SK-N-SH treated with all-trans-retinoic acid at 6 μM for 48 hours (cell line): Measurements from ENCODE around the gene LRRC9.

Experiments used
- ATAC-seq: fragments of 200-7000 bp; cut with Tn5 transposase; 3 replicates; pipeline ENCODE4 v1.9.1; 2020; ENCODE audit warnings: mild to moderate bottlenecking, moderate library complexity
- ARNTL ChIP-seq: fragments of 450-650 bp; formaldehyde crosslinking; IDR thresholded peaks from 2 replicates; pipeline ENCODE4 v1.5.0; 2020; ENCODE audit warnings: low read depth, mild to moderate bottlenecking, moderate library complexity, borderline replicate concordance
- CREB5 ChIP-seq: fragments of 250-450 bp; sonication (Bioruptor Pico); IDR thresholded peaks from 2 replicates; pipeline ENCODE4 v1.5.1; 2020; ENCODE audit warnings: low read depth, mild to moderate bottlenecking, moderate library complexity
- CSRNP3 ChIP-seq: fragments of 250-450 bp; sonication (Bioruptor Pico); IDR thresholded peaks from 2 replicates; pipeline ENCODE4 v1.5.1; 2021; ENCODE audit warnings: mild to moderate bottlenecking, moderate library complexity
- GLIS3 ChIP-seq: fragments of 250-450 bp; sonication (Bioruptor Pico); IDR thresholded peaks from 2 replicates; pipeline ENCODE4 v1.5.0; 2020; ENCODE audit warnings: mild to moderate bottlenecking, moderate library complexity
- ISL1 ChIP-seq: fragments of 250-450 bp; sonication (Bioruptor Pico); IDR thresholded peaks from 2 replicates; pipeline ENCODE4 v2.1.2; 2022; ENCODE audit warnings: mild to moderate bottlenecking, moderate library complexity
- OSR1 ChIP-seq: fragments of 250-450 bp; sonication (Bioruptor Pico); IDR thresholded peaks from 2 replicates; pipeline ENCODE4 v1.8.0; 2022; ENCODE audit warnings: moderate library complexity, mild to moderate bottlenecking, inconsistent platforms
- PATZ1 ChIP-seq: fragments of 250-450 bp; sonication (Bioruptor Pico); IDR thresholded peaks from 2 replicates; pipeline ENCODE4 v1.8.0; 2020; ENCODE audit warnings: mild to moderate bottlenecking, moderate library complexity, borderline replicate concordance
- POU6F1 ChIP-seq: fragments of 250-450 bp; sonication (Bioruptor Pico); IDR thresholded peaks from 2 replicates; pipeline ENCODE4 v1.8.0; 2021; ENCODE audit warnings: low read depth, mild to moderate bottlenecking, moderate library complexity, borderline replicate concordance
- RARB ChIP-seq: fragments of 250-450 bp; sonication (Bioruptor Pico); IDR thresholded peaks from 2 replicates; pipeline ENCODE4 v1.8.0; 2021; ENCODE audit warnings: mild to moderate bottlenecking, moderate library complexity
- SNAI2 ChIP-seq: fragments of 250-450 bp; sonication (Bioruptor Pico); IDR thresholded peaks from 2 replicates; pipeline ENCODE4 v1.5.0; 2020; ENCODE audit warnings: mild to moderate bottlenecking, moderate library complexity
- TCF4 ChIP-seq: fragments of 250-450 bp; sonication (Bioruptor Pico); IDR thresholded peaks from 2 replicates; pipeline ENCODE4 v1.8.0; 2021; ENCODE audit warnings: mild to moderate bottlenecking, moderate library complexity, borderline replicate concordance
- TOX ChIP-seq: fragments of 250-450 bp; sonication (Bioruptor Pico); IDR thresholded peaks from 2 replicates; pipeline ENCODE4 v1.8.0; 2021; ENCODE audit warnings: mild to moderate bottlenecking, moderate library complexity, borderline replicate concordance
- TSHZ2 ChIP-seq: fragments of 250-450 bp; sonication (Bioruptor Pico); IDR thresholded peaks from 2 replicates; pipeline ENCODE4 v1.5.0; 2020; ENCODE audit warnings: mild to moderate bottlenecking, moderate library complexity
- ZFP3 ChIP-seq: fragments of 250-450 bp; sonication (Bioruptor Pico); IDR thresholded peaks from 2 replicates; pipeline ENCODE4 v1.5.0; 2020; ENCODE audit warnings: mild to moderate bottlenecking, moderate library complexity
- ZFP30 ChIP-seq: fragments of 450-650 bp; formaldehyde crosslinking; IDR thresholded peaks from 2 replicates; pipeline ENCODE4 v1.5.0; 2022; ENCODE audit warnings: mild to moderate bottlenecking, moderate library complexity
- ZNF565 ChIP-seq: fragments of 450-650 bp; formaldehyde crosslinking; conservative IDR thresholded peaks from 2 replicates; pipeline ENCODE4 v1.5.0; 2020; ENCODE audit warnings: low read depth, mild to moderate bottlenecking, moderate library complexity
- ZNF70 ChIP-seq: fragments of 450-650 bp; formaldehyde crosslinking; IDR thresholded peaks from 2 replicates; pipeline ENCODE4 v1.5.0; 2020; ENCODE audit warnings: mild to moderate bottlenecking, moderate library complexity
- ZNF8 ChIP-seq: fragments of 450-650 bp; formaldehyde crosslinking; IDR thresholded peaks from 2 replicates; pipeline ENCODE4 v1.5.0; 2020; ENCODE audit warnings: mild to moderate bottlenecking, moderate library complexity

Gene LRRC9

GRCh38 chr14:60079723-60080122 is 159.8 kb downstream of the LRRC9 start:
- no peak for TF ChIP-seq CSRNP3 (CRISPR knock-in tag)
- TF ChIP-seq ZNF70 (CRISPR knock-in tag), result no peak
- TF ChIP-seq ARNTL (CRISPR knock-in tag), result no peak
- TF ChIP-seq ZNF565, result no peak

GRCh38 chr14:60085085-60085484 is 165.1 kb downstream of the LRRC9 start:
- ATAC-seq, result no peak
- TF ChIP-seq ZFP30, result no peak
- TF ChIP-seq ZFP3 (CRISPR knock-in tag), result no peak
- TF ChIP-seq OSR1 (CRISPR knock-in tag), result no peak

More at GRCh38 chr14:60079723-60080122, 159.8 kb downstream of the LRRC9 start:
- ATAC-seq, result no peak

GRCh38 chr14:60085693-60086092 is 165.7 kb downstream of the LRRC9 start:
- ATAC-seq, result no peak
- no peak for TF ChIP-seq ISL1 (CRISPR knock-in tag)
- no peak for TF ChIP-seq ZNF8 (CRISPR knock-in tag)
- no peak for TF ChIP-seq CREB5 (CRISPR knock-in tag)
- no peak for TF ChIP-seq ZNF70 (CRISPR knock-in tag)
- no peak for TF ChIP-seq SNAI2 (CRISPR knock-in tag)
- TF ChIP-seq TOX (CRISPR knock-in tag), result no peak
- TF ChIP-seq ZFP3 (CRISPR knock-in tag), result no peak
- TF ChIP-seq PATZ1 (CRISPR knock-in tag), result no peak
- no peak for TF ChIP-seq POU6F1 (CRISPR knock-in tag)
- no peak for TF ChIP-seq RARB (CRISPR knock-in tag)
- TF ChIP-seq GLIS3, result no peak
- TF ChIP-seq, all 23 proteins: peak for 0

- peak; percentile 21; the same call in 1 of the 2 replicates for TF ChIP-seq TCF4 (CRISPR knock-in tag)
- no peak for TF ChIP-seq CREB5 (CRISPR knock-in tag)
- peak; percentile 67; the same call in 1 of the 2 replicates for TF ChIP-seq TSHZ2
- ATAC-seq, result no peak
Measured at GRCh38 chr14:60087668-60088067, 167.7 kb downstream of the LRRC9 start.
